H9 (cell line): ENCODE data around the gene RASGEF1C. TPM values are rescaled to one million over a fixed set of nuclear protein-coding genes. Genes with fewer than 3 reads are reported as not detected.

Experiments
- DNase-seq: peaks from one replicate; pipeline ENCODE4 v3.0.0-alpha.2; 2017
- H2AFZ ChIP-seq: one replicate; pipeline ENCODE4 v1.6.1; 2013; ENCODE audit warnings: mild to moderate bottlenecking, low read length, control low read depth, moderate library complexity
- H2AK5ac ChIP-seq: 2 replicates; pipeline ENCODE4 v1.6.1; 2013; ENCODE audit warnings: low read length, control low read depth, mixed read lengths; ENCODE audit not compliant: insufficient read length
- H2BK120ac ChIP-seq: one replicate; pipeline ENCODE4 v1.6.1; 2013; ENCODE audit warnings: low read depth, mild to moderate bottlenecking, low read length, control low read depth, inconsistent platforms; ENCODE audit not compliant: poor library complexity, severe bottlenecking
- H2BK12ac ChIP-seq: 2 replicates; pipeline ENCODE4 v1.6.1; 2013; ENCODE audit warnings: low read length, control low read depth, mixed read lengths, low read depth; ENCODE audit not compliant: insufficient read length
- H2BK15ac ChIP-seq: 2 replicates; pipeline ENCODE4 v1.6.1; 2013; ENCODE audit warnings: low read depth, low read length, control low read depth
- H2BK20ac ChIP-seq: one replicate; pipeline ENCODE4 v1.6.1; 2013; ENCODE audit warnings: low read depth, mild to moderate bottlenecking, low read length, control low read depth, inconsistent platforms; ENCODE audit not compliant: poor library complexity, severe bottlenecking
- H2BK5ac ChIP-seq: 2 replicates; pipeline ENCODE4 v1.6.1; 2013; ENCODE audit warnings: low read length, control low read depth, mixed read lengths; ENCODE audit not compliant: insufficient read length
- H3K14ac ChIP-seq: 2 replicates; pipeline ENCODE4 v1.6.1; 2013; ENCODE audit warnings: low read length, control low read depth; ENCODE audit not compliant: insufficient read depth
- H3K18ac ChIP-seq: 2 replicates; pipeline ENCODE4 v1.6.1; 2013; ENCODE audit warnings: low read depth, mild to moderate bottlenecking, mixed read lengths, low read length, control low read depth; ENCODE audit not compliant: insufficient read length
- H3K23ac ChIP-seq: 2 replicates; pipeline ENCODE4 v1.6.1; 2013; ENCODE audit warnings: low read length, control low read depth, mixed read lengths, low read depth; ENCODE audit not compliant: insufficient read length
- H3K23me2 ChIP-seq: 2 replicates; pipeline ENCODE4 v1.6.1; 2013; ENCODE audit warnings: low read depth, mild to moderate bottlenecking, mixed read lengths, low read length, control low read depth; ENCODE audit not compliant: insufficient read length, poor library complexity, severe bottlenecking
- H3K27ac ChIP-seq: 2 replicates; pipeline ENCODE4 v1.5.1; 2013; ENCODE audit warnings: low read length, control low read depth, mixed read lengths, low read depth; ENCODE audit not compliant: insufficient read length
- H3K27me3 ChIP-seq: 2 replicates; pipeline ENCODE4 v1.6.1; 2013; ENCODE audit warnings: low read length, control low read depth, inconsistent platforms; ENCODE audit not compliant: insufficient read depth
- H3K4ac ChIP-seq: 2 replicates; pipeline ENCODE4 v1.6.1; 2013; ENCODE audit warnings: low read depth, mild to moderate bottlenecking, control low read depth, inconsistent platforms, low read length, moderate library complexity
- H3K4me1 ChIP-seq: 2 replicates; pipeline ENCODE4 v1.6.1; 2013; ENCODE audit warnings: low read length, control low read depth, inconsistent platforms; ENCODE audit not compliant: insufficient read depth
- H3K4me2 ChIP-seq: 2 replicates; pipeline ENCODE4 v1.6.1; 2013; ENCODE audit warnings: low read length, control low read depth, mixed read lengths; ENCODE audit not compliant: insufficient read length, insufficient read depth
- H3K56ac ChIP-seq: 2 replicates; pipeline ENCODE4 v1.6.1; 2013; ENCODE audit warnings: low read depth, mild to moderate bottlenecking, mixed read lengths, low read length, control low read depth; ENCODE audit not compliant: insufficient read length
- H3K79me1 ChIP-seq: 2 replicates; pipeline ENCODE4 v1.6.1; 2013; ENCODE audit warnings: low read depth, mild to moderate bottlenecking, moderate library complexity, low read length, control low read depth, inconsistent platforms; ENCODE audit not compliant: insufficient read depth, poor library complexity, severe bottlenecking
- H3K79me2 ChIP-seq: 2 replicates; pipeline ENCODE4 v1.6.1; 2013; ENCODE audit warnings: low read length, control low read depth, inconsistent platforms; ENCODE audit not compliant: insufficient read depth
- H3K9ac ChIP-seq: 2 replicates; pipeline ENCODE4 v1.6.1; 2013; ENCODE audit warnings: low read length, control low read depth, mixed read lengths; ENCODE audit not compliant: insufficient read length; ENCODE audit errors: extremely low read depth
- H3K9me3 ChIP-seq: one replicate; pipeline ENCODE4 v1.6.1; 2013; ENCODE audit warnings: low read depth, low read length, inconsistent platforms; ENCODE audit not compliant: control insufficient read depth
- H3T11ph ChIP-seq: one replicate; pipeline ENCODE4 v1.6.1; 2013; ENCODE audit warnings: mild to moderate bottlenecking, low read length, control low read depth, inconsistent platforms
- H4K20me1 ChIP-seq: one replicate; pipeline ENCODE4 v1.6.1; 2013; ENCODE audit not compliant: control insufficient read depth, insufficient read length, insufficient read depth
- H4K5ac ChIP-seq: 2 replicates; pipeline ENCODE4 v1.6.1; 2013; ENCODE audit warnings: low read depth, mild to moderate bottlenecking, mixed read lengths, low read length, control low read depth; ENCODE audit not compliant: insufficient read length
- H4K8ac ChIP-seq: replicated peaks from 2 replicates; pipeline ENCODE4 v1.6.1; 2013; ENCODE audit warnings: low read length, control low read depth, mixed read lengths, low read depth; ENCODE audit not compliant: insufficient read length
- H4K91ac ChIP-seq: 2 replicates; pipeline ENCODE4 v1.6.1; 2013; ENCODE audit warnings: low read depth, mild to moderate bottlenecking, moderate library complexity, mixed read lengths, low read length, control low read depth; ENCODE audit not compliant: insufficient read length
- H3K27ac Mint-ChIP-seq, 3 experiments: 2 replicates in 2 of 3; 3 replicates in 1 of 3; pipeline ENCODE4 v1.8.0; 2020 to 2021; ENCODE audit warnings: mixed read lengths in 3 of 3, mild to moderate bottlenecking in 1 of 3, moderate library complexity in 1 of 3
- H3K27me3 Mint-ChIP-seq: 2 replicates; pipeline ENCODE4 v1.8.0; 2021; ENCODE audit warnings: low read depth, mild to moderate bottlenecking, moderate library complexity, mixed read lengths
- H3K36me3 Mint-ChIP-seq, 3 experiments: 2 replicates in 2 of 3; 3 replicates in 1 of 3; pipeline ENCODE4 v1.8.0; 2020 to 2021; ENCODE audit warnings: low read depth in 3 of 3, mixed read lengths in 3 of 3; ENCODE audit not compliant: insufficient read depth in 1 of 3
- H3K4me1 Mint-ChIP-seq, 2 experiments: 2 replicates each; pipeline ENCODE4 v1.8.0; 2020; ENCODE audit warnings: mixed read lengths in 2 of 2
- H3K4me3 Mint-ChIP-seq, 2 experiments: 2 replicates in 1 of 2; 3 replicates in 1 of 2; pipeline ENCODE4 v1.8.0; 2020 to 2021; ENCODE audit warnings: mild to moderate bottlenecking in 2 of 2, mixed read lengths in 2 of 2, moderate library complexity in 1 of 2
- H3K9me3 Mint-ChIP-seq, 2 experiments: 2 replicates in 1 of 2; 3 replicates in 1 of 2; pipeline ENCODE4 v1.8.0; 2020; ENCODE audit warnings: mild to moderate bottlenecking in 2 of 2, mixed read lengths in 2 of 2, moderate library complexity in 1 of 2
- CTCF ChIP-seq: fragments of 200-600 bp; sonication (generic); conservative IDR thresholded peaks from 3 replicates; pipeline ENCODE4 v1.8.0; 2021; ENCODE audit warnings: antibody characterized with exemption, mild to moderate bottlenecking
- WGBS: extraction: QIAGEN DNeasy Blood & Tissue Kit; methylation state at CpG from one replicate; pipeline ENCODE4 v1.1.7; 2013; ENCODE audit warnings: missing lambda C conversion rate, low lambda C conversion rate, mixed read lengths; ENCODE audit not compliant: insufficient read length; ENCODE audit errors: extremely low coverage; 5-methylcytosine and 5-hydroxymethylcytosine counted together
- total RNA-seq: library from RNA; stranded (reverse); gene quantifications from 2 replicates; pipeline ENCODE4 v1.2.1, GENCODE V29; 2021

The RASGEF1C gene
- total RNA-seq, 1 experiment from 2014 or later, result 0.83 TPM

GRCh38 chr5:180133060-180133459 is 76.0 kb downstream of the RASGEF1C start:
- Histone ChIP-seq H3K79me1 (no peaks in the 10 kb centered on the region), H2AFZ (no peak overlapping the region), H2AK5ac (no peak overlapping the region), H3K4me1 (no peaks in the 10 kb centered on the region), H3K27ac (no peak overlapping the region), H2BK12ac (no peak overlapping the region), H3K9me3 (no peaks in the 10 kb centered on the region), H3K14ac (peak overlapping the region; percentile 31; the same call in 1 of the 2 replicates), H2BK15ac (no peak overlapping the region), H4K91ac (no peak overlapping the region), H3K23ac (no peak overlapping the region), H2BK5ac (no peak overlapping the region), H2BK120ac (no peak overlapping the region), H3K9ac (no peak overlapping the region), H3K27me3 (no peaks in the 10 kb centered on the region), H3K56ac (no peak overlapping the region), H3K18ac (no peak overlapping the region), H4K5ac (no peak overlapping the region), H3T11ph (no peak overlapping the region), H2BK20ac (no peak overlapping the region), H4K20me1 (no peaks in the 10 kb centered on the region), H3K23me2 (no peaks in the 10 kb centered on the region), H3K4ac (no peak overlapping the region), H3K4me2 (no peak overlapping the region), H4K8ac (no peak overlapping the region), H3K79me2 (no peaks in the 10 kb centered on the region)
- no CpG with 5 or more reads among the region's 9 CpGs for WGBS
- no peak for TF ChIP-seq CTCF
- Mint-ChIP-seq H3K27me3 (no peaks in the 10 kb centered on the region; the same call in 1 of the 2 replicates), H3K27ac (peak overlapping the region in 1 of 3 experiments; percentile 82; a peak in 1 of 7 replicates), H3K9me3 (no peaks in the 10 kb centered on the region), H3K4me3 (no peak overlapping the region), H3K4me1 (peaks cover 0 to 6% of the 10 kb centered on the region in 2 experiments; a peak in 1 of 4 replicates), H3K36me3 (no peaks in the 10 kb centered on the region)
- DNase-seq, result no peak
